ENCODE measurements around the gene MATCAP1. TPM values are rescaled to one million over a fixed set of nuclear protein-coding genes. Genes with fewer than 3 reads are reported as not detected.

The MATCAP1 gene
- total RNA-seq, 1 experiment from 2014 or later = 33.9 TPM

DNA sequence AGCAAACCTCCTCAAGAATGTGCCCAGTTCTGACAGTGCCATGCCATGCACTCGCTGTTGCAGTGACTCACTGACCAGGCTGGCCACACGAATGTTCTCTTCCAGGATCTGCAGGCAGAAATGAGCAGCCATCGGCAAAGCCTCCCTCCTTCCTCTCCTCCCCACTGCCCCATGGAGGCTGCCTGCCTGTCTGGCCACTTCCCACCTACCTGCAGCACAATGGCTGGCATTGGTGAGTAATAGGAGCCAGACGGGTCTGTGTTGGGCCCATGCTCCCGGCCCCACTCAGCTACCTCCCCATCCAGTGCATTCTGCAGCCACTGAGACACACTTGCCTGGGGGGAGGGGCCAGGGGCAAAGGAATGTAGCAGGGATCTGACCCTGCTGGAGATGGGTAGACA lies 2.8 kb upstream of the MATCAP1 start:
- POLR2A ChIA-PET (ENCODE audit: low non-redundant PET) = no interaction called here
- H3K27me3 ChIP-seq (replicated peaks; ENCODE audit: insufficient read depth, low read depth, low read length, poor library complexity) = no peaks in the 10 kb centered on the region
- intact Hi-C loops (cut with micrococcal nuclease; ENCODE audit: unreplicated experiment) = no loop called here
- no peaks in the 10 kb centered on the region for H3K36me3 ChIP-seq (ENCODE audit: insufficient read depth, low read length, poor library complexity, severe bottlenecking)
- peaks cover 16% of the 10 kb centered on the region for H3K4me1 ChIP-seq (ENCODE audit: insufficient read depth, low read length, poor library complexity, severe bottlenecking)
- no TSS peak for BruUV-seq (replicated peaks)
- no peaks in the 10 kb centered on the region for H3K9me3 ChIP-seq (ENCODE audit: low read depth, low read length, poor library complexity, severe bottlenecking)
- no peak overlapping the region for H3K4me3 ChIP-seq (ENCODE audit: low read depth, low read length, poor library complexity, severe bottlenecking)
- no peak for DNase-seq (ENCODE audit: low spot score)
- TF ChIP-seq EZH2 (IDR thresholded peaks at IDR 0.05; ENCODE audit: borderline replicate concordance, low read depth, low read length, poor library complexity, severe bottlenecking) = no peak
- TF ChIP-seq, protein P1, sequence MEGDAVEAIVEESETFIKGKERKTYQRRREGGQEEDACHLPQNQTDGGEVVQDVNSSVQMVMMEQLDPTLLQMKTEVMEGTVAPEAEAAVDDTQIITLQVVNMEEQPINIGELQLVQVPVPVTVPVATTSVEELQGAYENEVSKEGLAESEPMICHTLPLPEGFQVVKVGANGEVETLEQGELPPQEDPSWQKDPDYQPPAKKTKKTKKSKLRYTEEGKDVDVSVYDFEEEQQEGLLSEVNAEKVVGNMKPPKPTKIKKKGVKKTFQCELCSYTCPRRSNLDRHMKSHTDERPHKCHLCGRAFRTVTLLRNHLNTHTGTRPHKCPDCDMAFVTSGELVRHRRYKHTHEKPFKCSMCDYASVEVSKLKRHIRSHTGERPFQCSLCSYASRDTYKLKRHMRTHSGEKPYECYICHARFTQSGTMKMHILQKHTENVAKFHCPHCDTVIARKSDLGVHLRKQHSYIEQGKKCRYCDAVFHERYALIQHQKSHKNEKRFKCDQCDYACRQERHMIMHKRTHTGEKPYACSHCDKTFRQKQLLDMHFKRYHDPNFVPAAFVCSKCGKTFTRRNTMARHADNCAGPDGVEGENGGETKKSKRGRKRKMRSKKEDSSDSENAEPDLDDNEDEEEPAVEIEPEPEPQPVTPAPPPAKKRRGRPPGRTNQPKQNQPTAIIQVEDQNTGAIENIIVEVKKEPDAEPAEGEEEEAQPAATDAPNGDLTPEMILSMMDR (conservative IDR thresholded peaks at IDR 0.05; ENCODE audit: low read depth, low read length) = no peak
- no peak overlapping the region for H3K27ac ChIP-seq (ENCODE audit: low read depth, low read length, poor library complexity, severe bottlenecking)
- CTCF ChIA-PET = interaction anchor here (0.6 kb wide), 1 partner anchor 443 kb away, joined by 5 read pairs; no protein-coding TSS in a partner anchor

DNA sequence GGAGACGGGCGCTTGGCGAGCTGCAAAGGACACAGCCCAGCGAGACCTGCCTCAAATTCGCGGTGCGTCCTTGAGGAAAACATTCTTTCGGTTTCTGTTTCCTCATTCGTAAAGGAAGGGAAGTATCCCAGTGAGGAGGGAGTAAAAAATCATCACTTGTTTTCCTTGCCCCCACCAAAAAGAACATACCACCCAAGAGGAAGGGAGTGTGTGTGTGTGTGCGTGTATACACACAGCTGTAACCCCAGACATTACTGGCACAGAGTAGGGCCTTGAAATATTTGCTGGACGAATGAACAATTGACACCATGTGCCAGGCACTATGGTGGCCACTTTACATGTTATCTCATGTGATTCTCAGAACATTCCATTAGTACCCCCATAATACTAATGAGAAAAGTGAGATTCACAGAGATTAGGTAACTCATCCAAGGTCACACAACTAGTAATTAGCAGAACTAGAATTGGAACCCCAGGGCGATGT lies 1.9 kb upstream of the MATCAP1 start:
- Histone ChIP-seq H3K4me1 (ENCODE audit: insufficient read depth, low read length, poor library complexity, severe bottlenecking) (peaks cover 14% of the 10 kb centered on the region), H3K27ac (ENCODE audit: low read depth, low read length, poor library complexity, severe bottlenecking) (no peak overlapping the region), H3K9me3 (ENCODE audit: low read depth, low read length, poor library complexity, severe bottlenecking) (no peaks in the 10 kb centered on the region), H3K27me3 (replicated peaks; ENCODE audit: insufficient read depth, low read depth, low read length, poor library complexity) (no peaks in the 10 kb centered on the region), H3K36me3 (ENCODE audit: insufficient read depth, low read length, poor library complexity, severe bottlenecking) (no peaks in the 10 kb centered on the region), H3K4me3 (ENCODE audit: low read depth, low read length, poor library complexity, severe bottlenecking) (no peak overlapping the region)
- BruUV-seq (replicated peaks) = no TSS peak
- DNase-seq (ENCODE audit: low spot score) = no peak
- TF ChIP-seq, protein P1 (conservative IDR thresholded peaks at IDR 0.05; ENCODE audit: low read depth, low read length) = peak; percentile 5; the same call in 1 of the 2 replicates
- TF ChIP-seq EZH2 (IDR thresholded peaks at IDR 0.05; ENCODE audit: borderline replicate concordance, low read depth, low read length, poor library complexity, severe bottlenecking) = no peak
- CTCF ChIA-PET = interaction anchor here (1.1 to 1.5 kb wide), 4 partner anchors 9 to 168 kb away, joined by 3 to 8 read pairs (median 6); partner anchors contain the start of gene NOL3
- intact Hi-C loops (cut with micrococcal nuclease; ENCODE audit: unreplicated experiment) = loop anchor here (1.0 kb wide), 1 partner anchor 208 kb away; no protein-coding TSS in a partner anchor
- POLR2A ChIA-PET (ENCODE audit: low non-redundant PET) = no interaction called here

DNA sequence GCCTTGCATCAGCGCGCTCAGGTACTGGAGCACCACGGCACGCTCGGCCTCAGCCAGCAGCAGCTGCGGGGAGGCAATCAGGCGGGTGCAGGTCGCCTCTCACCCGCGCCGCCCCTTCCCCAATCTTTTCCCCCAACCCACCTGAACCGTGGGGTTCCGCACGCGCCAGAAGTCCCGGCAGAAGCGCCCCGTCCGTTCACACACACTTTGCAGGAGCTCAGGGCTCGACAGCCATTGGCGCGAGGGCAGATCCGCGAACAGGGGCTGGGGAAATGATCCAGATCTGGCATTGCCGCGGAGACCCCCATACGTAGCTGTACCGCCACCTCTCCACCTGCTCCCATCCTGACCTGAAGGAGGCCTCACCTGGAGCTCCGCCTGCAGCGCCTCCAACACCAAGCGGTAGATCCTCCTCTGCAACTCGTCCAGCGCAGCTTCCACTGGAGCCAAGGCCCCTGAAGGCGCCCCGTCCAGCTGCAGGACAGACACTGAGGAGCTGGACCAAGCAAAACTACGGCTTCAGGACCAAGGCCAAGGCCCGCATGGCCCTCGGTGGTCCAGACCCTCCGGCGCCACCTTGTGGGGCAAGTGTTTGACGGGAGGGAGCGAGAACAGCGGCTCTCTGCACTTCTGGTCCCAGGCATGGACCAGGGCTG lies 1.4 kb upstream of the MATCAP1 start:
- Histone ChIP-seq H3K9me3 (ENCODE audit: low read depth, low read length, poor library complexity, severe bottlenecking) (no peaks in the 10 kb centered on the region), H3K27me3 (replicated peaks; ENCODE audit: insufficient read depth, low read depth, low read length, poor library complexity) (no peaks in the 10 kb centered on the region), H3K36me3 (ENCODE audit: insufficient read depth, low read length, poor library complexity, severe bottlenecking) (no peaks in the 10 kb centered on the region), H3K4me1 (ENCODE audit: insufficient read depth, low read length, poor library complexity, severe bottlenecking) (peaks cover 14% of the 10 kb centered on the region), H3K27ac (ENCODE audit: low read depth, low read length, poor library complexity, severe bottlenecking) (no peak overlapping the region), H3K4me3 (ENCODE audit: low read depth, low read length, poor library complexity, severe bottlenecking) (peak overlapping the region; percentile 68)
- POLR2A ChIA-PET (ENCODE audit: low non-redundant PET) = no interaction called here
- CTCF ChIA-PET = interaction anchor here (0.7 to 1.5 kb wide), 6 partner anchors 8 to 231 kb away, joined by 3 to 8 read pairs (median 4); partner anchors contain the start of gene NOL3
- intact Hi-C loops (cut with micrococcal nuclease; ENCODE audit: unreplicated experiment) = loop anchor here (1.0 kb wide), 1 partner anchor 208 kb away; no protein-coding TSS in a partner anchor
- BruUV-seq (replicated peaks) = no TSS peak
- DNase-seq (ENCODE audit: low spot score) = peak; percentile 85
- TF ChIP-seq, protein P1 (conservative IDR thresholded peaks at IDR 0.05; ENCODE audit: low read depth, low read length) = peak; percentile 88
- TF ChIP-seq EZH2 (IDR thresholded peaks at IDR 0.05; ENCODE audit: borderline replicate concordance, low read depth, low read length, poor library complexity, severe bottlenecking) = no peak
